Measurements from ENCODE around the gene MTCL3.
A peak's percentile ranks its signal among the peaks of the same experiment; 100 is the strongest.

MTCL3 gene

GRCh38 chr6:127483399-127484055 is 35.6 kb downstream of the MTCL3 start:
- Mint-ChIP-seq H3K36me3 (ENCODE audit: insufficient read depth, unreplicated experiment) (no peaks in the 10 kb centered on the region), H3K4me3 (ENCODE audit: unreplicated experiment) (peak overlapping the region; percentile 34), H3K27ac (ENCODE audit: low read depth, unreplicated experiment) (peak overlapping the region; percentile 43), H3K4me1 (ENCODE audit: insufficient read depth, unreplicated experiment) (peaks cover 33% of the 10 kb centered on the region), H3K9me3 (ENCODE audit: unreplicated experiment) (peaks cover 3% of the 10 kb centered on the region), H3K27me3 (ENCODE audit: insufficient read depth, unreplicated experiment) (no peaks in the 10 kb centered on the region)
- no peak for DNase-seq (ENCODE audit: unreplicated experiment)
- intact Hi-C loops (cut with micrococcal nuclease) = no loop called here
- no peak for TF ChIP-seq CTCF (IDR thresholded peaks at IDR 0.05; ENCODE audit: unreplicated experiment)
- ChIA-PET CTCF (interaction anchor here (0.6 to 1.0 kb wide), 2 partner anchors 33 to 208 kb away, joined by 3 to 6 read pairs; no protein-coding TSS in a partner anchor), POLR2A (no interaction called here)
- no TSS peak for BruUV-seq (replicated peaks)

- POLR2A ChIA-PET = no interaction called here
- no peak for TF ChIP-seq CTCF (IDR thresholded peaks at IDR 0.05; ENCODE audit: unreplicated experiment)
- CTCF ChIA-PET = interaction anchor here (0.7 to 1.0 kb wide), 2 partner anchors 34 to 268 kb away, joined by 3 to 6 read pairs; no protein-coding TSS in a partner anchor
- Mint-ChIP-seq H3K36me3 (ENCODE audit: insufficient read depth, unreplicated experiment) (no peaks in the 10 kb centered on the region), H3K27me3 (ENCODE audit: insufficient read depth, unreplicated experiment) (no peaks in the 10 kb centered on the region), H3K4me1 (ENCODE audit: insufficient read depth, unreplicated experiment) (peaks cover 33% of the 10 kb centered on the region), H3K27ac (ENCODE audit: low read depth, unreplicated experiment) (no peak overlapping the region), H3K9me3 (ENCODE audit: unreplicated experiment) (peaks cover 7% of the 10 kb centered on the region), H3K4me3 (ENCODE audit: unreplicated experiment) (no peak overlapping the region)
- DNase-seq (ENCODE audit: unreplicated experiment) = no peak
- intact Hi-C loops (cut with micrococcal nuclease) = no loop called here
- no TSS peak for BruUV-seq (replicated peaks)
These were observed 36.8 kb downstream of the MTCL3 start for GRCh38 chr6:127482325-127482724.

GRCh38 chr6:127481628-127482027 is 37.5 kb downstream of the MTCL3 start:
- peaks cover 7% of the 10 kb centered on the region for H3K9me3 Mint-ChIP-seq (ENCODE audit: unreplicated experiment)
- H3K27me3 Mint-ChIP-seq (ENCODE audit: insufficient read depth, unreplicated experiment) = no peaks in the 10 kb centered on the region
- CTCF ChIA-PET = no interaction called here
- no peak for DNase-seq (ENCODE audit: unreplicated experiment)
- peaks cover 33% of the 10 kb centered on the region for H3K4me1 Mint-ChIP-seq (ENCODE audit: insufficient read depth, unreplicated experiment)
- POLR2A ChIA-PET = no interaction called here
- H3K36me3 Mint-ChIP-seq (ENCODE audit: insufficient read depth, unreplicated experiment) = no peaks in the 10 kb centered on the region
- BruUV-seq (replicated peaks) = no TSS peak
- intact Hi-C loops (cut with micrococcal nuclease) = no loop called here
- no peak overlapping the region for H3K27ac Mint-ChIP-seq (ENCODE audit: low read depth, unreplicated experiment)
- H3K4me3 Mint-ChIP-seq (ENCODE audit: unreplicated experiment) = no peak overlapping the region
- no peak for TF ChIP-seq CTCF (IDR thresholded peaks at IDR 0.05; ENCODE audit: unreplicated experiment)

GRCh38 chr6:127481111-127481510 is 38.0 kb downstream of the MTCL3 start:
- no TSS peak for BruUV-seq (replicated peaks)
- Mint-ChIP-seq H3K27me3 (ENCODE audit: insufficient read depth, unreplicated experiment) (no peaks in the 10 kb centered on the region), H3K4me3 (ENCODE audit: unreplicated experiment) (no peak overlapping the region), H3K4me1 (ENCODE audit: insufficient read depth, unreplicated experiment) (peaks cover 33% of the 10 kb centered on the region), H3K36me3 (ENCODE audit: insufficient read depth, unreplicated experiment) (no peaks in the 10 kb centered on the region), H3K27ac (ENCODE audit: low read depth, unreplicated experiment) (no peak overlapping the region), H3K9me3 (ENCODE audit: unreplicated experiment) (peaks cover 7% of the 10 kb centered on the region)
- no peak for DNase-seq (ENCODE audit: unreplicated experiment)
- POLR2A ChIA-PET = interaction anchor here (0.5 kb wide), 1 partner anchor 25 kb away, joined by 3 read pairs; no protein-coding TSS in a partner anchor
- TF ChIP-seq CTCF (IDR thresholded peaks at IDR 0.05; ENCODE audit: unreplicated experiment) = no peak
- intact Hi-C loops (cut with micrococcal nuclease) = no loop called here
- CTCF ChIA-PET = interaction anchor here (1.1 to 1.9 kb wide), 2 partner anchors 15 to 139 kb away, joined by 3 to 10 read pairs; no protein-coding TSS in a partner anchor

Data from MCF 10A (cell line).